Measurements from ENCODE around the gene NT5DC2. TPM values are rescaled to one million over a fixed set of nuclear protein-coding genes. Genes with fewer than 3 reads are reported as not detected.

The NT5DC2 gene
- total and polyA plus RNA-seq, 2 of the 8 experiments (the other 6 are each of a cell fraction or from before 2014, with no cell fraction given), result 331 to 477 TPM

DNA sequence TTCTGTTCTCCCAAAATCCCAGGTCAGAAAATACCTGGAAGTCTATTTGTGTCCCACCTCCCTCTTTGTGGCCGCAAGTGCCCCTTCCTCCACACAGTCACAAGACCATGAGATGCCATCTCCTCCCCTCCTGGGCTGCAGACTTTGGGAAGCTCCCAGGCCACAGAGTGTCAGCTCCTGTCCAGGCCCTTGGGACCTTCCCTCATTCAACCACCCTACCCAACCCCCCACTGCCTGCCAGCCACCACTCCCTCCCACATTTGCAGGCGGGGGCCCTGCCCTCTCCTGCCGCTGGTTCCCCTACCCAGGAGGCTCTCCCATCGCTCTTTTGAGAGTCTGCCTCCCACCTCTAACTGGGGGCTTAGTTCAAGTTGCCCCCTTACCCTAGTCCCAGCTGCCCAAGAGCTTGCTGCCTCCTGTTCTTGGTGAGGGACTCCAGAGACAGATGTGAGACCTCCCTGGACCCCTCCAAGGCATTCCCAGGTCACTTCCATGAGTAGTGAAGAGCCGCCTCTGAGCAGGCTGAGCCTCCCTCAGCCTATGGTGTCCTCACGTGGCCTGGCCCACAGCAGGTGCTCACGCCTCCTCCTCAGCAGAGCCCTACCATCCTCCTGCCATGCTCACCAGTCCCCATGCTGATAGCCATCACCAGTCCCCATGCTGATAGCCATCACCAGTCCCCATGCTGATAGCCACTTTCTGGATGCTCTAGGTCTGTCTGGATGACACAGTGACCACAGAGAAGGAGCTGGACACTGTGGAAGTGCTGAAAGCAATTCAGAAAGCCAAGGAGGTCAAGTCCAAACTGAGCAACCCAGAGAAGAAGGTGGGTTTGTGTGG is 54.4 kb downstream of the NT5DC2 start (continued):
- TF ChIP-seq FOSL1 (IDR thresholded peaks at IDR 0.05; ENCODE audit: insufficient read depth, low read depth, low read length) (no peak), EZH2 (IDR thresholded peaks at IDR 0.05; ENCODE audit: low read depth, low read length, severe bottlenecking) (no peak), TAF1 (IDR thresholded peaks at IDR 0.05; ENCODE audit: low read depth, low read length) (no peak), SIN3A (conservative IDR thresholded peaks at IDR 0.05 in 1 of 2, IDR thresholded peaks at IDR 0.05 in 1 of 2; ENCODE audit: low read depth in 1 of 2, low read length in 2 of 2) (no peak), SP2 (IDR thresholded peaks at IDR 0.05; ENCODE audit: low read length) (no peak), CREB1 (IDR thresholded peaks at IDR 0.05) (no peak), MAFK (IDR thresholded peaks at IDR 0.05; ENCODE audit: low read depth, low read length) (no peak)
